Naive B cell (primary cell): Measurements from ENCODE around the gene STUM. TPM values are rescaled to one million over a fixed set of nuclear protein-coding genes. Genes with fewer than 3 reads are reported as not detected.

Experiments used
- ATAC-seq, 2 donors: fragments of 150-1000 bp; cut with Tn5 transposase; 2 replicates each; pipeline ENCODE4 v1.10.0; 2021; ENCODE audit warnings: low read depth in 2 of 2, mild to moderate bottlenecking in 2 of 2, moderate library complexity in 2 of 2
- DNase-seq: peaks from one replicate; pipeline ENCODE4 v3.0.0; 2022
- H3K27ac Mint-ChIP-seq, 6 donors: one replicate each; pipeline ENCODE4 v1.8.0; 2020 to 2022; ENCODE audit warnings: mild to moderate bottlenecking in 6 of 6, mixed read lengths in 6 of 6, moderate library complexity in 5 of 6, inconsistent platforms in 2 of 6
- H3K27me3 Mint-ChIP-seq, 3 donors: one replicate each; pipeline ENCODE4 v1.8.0; 2021 to 2022; ENCODE audit warnings: mixed read lengths in 3 of 3, mild to moderate bottlenecking in 1 of 3
- H3K36me3 Mint-ChIP-seq, 2 donors: one replicate each; pipeline ENCODE4 v1.8.0; 2020 to 2022; ENCODE audit warnings: mixed read lengths in 2 of 2, inconsistent platforms in 1 of 2, mild to moderate bottlenecking in 1 of 2
- H3K4me1 Mint-ChIP-seq, 3 donors: one replicate each; pipeline ENCODE4 v1.8.0; 2020 to 2022; ENCODE audit warnings: mixed read lengths in 3 of 3, inconsistent platforms in 1 of 3, mild to moderate bottlenecking in 1 of 3, moderate library complexity in 1 of 3
- H3K4me3 Mint-ChIP-seq, 8 donors: one replicate each; pipeline ENCODE4 v1.8.0; 2020 to 2022; ENCODE audit warnings: mild to moderate bottlenecking in 8 of 8, mixed read lengths in 8 of 8, moderate library complexity in 8 of 8, inconsistent platforms in 2 of 8
- H3K9me3 Mint-ChIP-seq, 7 donors: one replicate each; pipeline ENCODE4 v1.8.0; 2020 to 2022; ENCODE audit warnings: mixed read lengths in 7 of 7, mild to moderate bottlenecking in 5 of 7, inconsistent platforms in 2 of 7, moderate library complexity in 1 of 7
- polyA plus RNA-seq, 6 donors: library from polyadenylated mRNA; unstranded; fragments of 300-500 nt; fragmentation: Illumina TruSeq; gene quantifications; one replicate each; pipeline ENCODE4 v1.2.3, GENCODE V29; 2021; ENCODE audit warnings: low read depth in 6 of 6

The STUM gene
- polyA plus RNA-seq, 6 donors from 2014 or later = 0.04 TPM; not detected in 5

GRCh38 chr1:226641671-226642231 lies 93.2 kb downstream of the STUM start:
- H3K4me3 Mint-ChIP-seq = peak overlapping the region in 2 of 8 donors; percentile 10 to 12
- no peaks in the 10 kb centered on the region for H3K27me3 Mint-ChIP-seq
- no peak for DNase-seq
- H3K36me3 Mint-ChIP-seq = peaks cover 5 to 6% of the 10 kb centered on the region in 2 donors
- no peaks in the 10 kb centered on the region for H3K9me3 Mint-ChIP-seq
- peak overlapping the region in 3 of 6 donors; percentile 42 to 89 (median 54) for H3K27ac Mint-ChIP-seq
- H3K4me1 Mint-ChIP-seq = peaks cover 48 to 76% (median 68%) of the 10 kb centered on the region in 3 donors
- no peak for ATAC-seq

GRCh38 chr1:226642421-226642820 lies 93.9 kb downstream of the STUM start:
- H3K9me3 Mint-ChIP-seq = no peaks in the 10 kb centered on the region
- ATAC-seq (no peak), DNase-seq (no peak)
- peak overlapping the region in 5 of 8 donors; percentile 45 to 74 (median 66) for H3K4me3 Mint-ChIP-seq
- no peaks in the 10 kb centered on the region for H3K36me3 Mint-ChIP-seq
- peak overlapping the region in 4 of 6 donors; percentile 63 to 98 (median 90) for H3K27ac Mint-ChIP-seq
- H3K27me3 Mint-ChIP-seq = no peaks in the 10 kb centered on the region
- H3K4me1 Mint-ChIP-seq = peaks cover 46 to 70% (median 67%) of the 10 kb centered on the region in 3 donors

- no peaks in the 10 kb centered on the region for H3K27me3 Mint-ChIP-seq
- no peaks in the 10 kb centered on the region for H3K9me3 Mint-ChIP-seq
- peak; percentile 33 for DNase-seq
- H3K4me1 Mint-ChIP-seq = peaks cover 48 to 70% (median 67%) of the 10 kb centered on the region in 3 donors
- H3K4me3 Mint-ChIP-seq = peak overlapping the region; percentile 45 to 91 (median 72)
- peak; percentile 16 to 20 for ATAC-seq
- H3K36me3 Mint-ChIP-seq = peaks cover 0 to 4% of the 10 kb centered on the region in 2 donors
- H3K27ac Mint-ChIP-seq = peak overlapping the region; percentile 78 to 98 (median 92)
Observed at GRCh38 chr1:226643177-226643576, 94.6 kb downstream of the STUM start.

- Mint-ChIP-seq H3K4me3 (peak overlapping the region in 7 of 8 donors; percentile 59 to 91 (median 74)), H3K9me3 (no peaks in the 10 kb centered on the region), H3K4me1 (peaks cover 50 to 70% (median 67%) of the 10 kb centered on the region in 3 donors), H3K27ac (peak overlapping the region; percentile 84 to 98 (median 92)), H3K36me3 (peaks cover 0 to 8% of the 10 kb centered on the region in 2 donors), H3K27me3 (no peaks in the 10 kb centered on the region)
- DNase-seq (peak; percentile 75), ATAC-seq (peak; percentile 81 to 83)
Observed at GRCh38 chr1:226643611-226644540, 95.3 kb downstream of the STUM start.

- ATAC-seq (no peak), DNase-seq (no peak)
- Mint-ChIP-seq H3K36me3 (peaks cover 0 to 8% of the 10 kb centered on the region in 2 donors), H3K27ac (peak overlapping the region; percentile 84 to 98 (median 92)), H3K27me3 (no peaks in the 10 kb centered on the region), H3K9me3 (no peaks in the 10 kb centered on the region), H3K4me1 (peaks cover 54 to 72% (median 64%) of the 10 kb centered on the region in 3 donors), H3K4me3 (peak overlapping the region in 7 of 8 donors; percentile 59 to 91 (median 71))
Observed at GRCh38 chr1:226644541-226645176, 96.1 kb downstream of the STUM start.

GRCh38 chr1:226645279-226645976 lies 96.9 kb downstream of the STUM start:
- Mint-ChIP-seq H3K36me3 (peaks cover 0 to 8% of the 10 kb centered on the region in 2 donors), H3K27me3 (no peaks in the 10 kb centered on the region), H3K4me3 (peak overlapping the region in 4 of 8 donors; percentile 25 to 74 (median 44)), H3K4me1 (peaks cover 51 to 70% (median 59%) of the 10 kb centered on the region in 3 donors), H3K9me3 (no peaks in the 10 kb centered on the region), H3K27ac (peak overlapping the region in 5 of 6 donors; percentile 52 to 90 (median 89))
- DNase-seq = no peak
- ATAC-seq = no peak

- no peaks in the 10 kb centered on the region for H3K9me3 Mint-ChIP-seq
- H3K4me1 Mint-ChIP-seq = peaks cover 50 to 70% (median 51%) of the 10 kb centered on the region in 3 donors
- DNase-seq (no peak), ATAC-seq (no peak)
- peaks cover 0 to 8% of the 10 kb centered on the region in 2 donors for H3K36me3 Mint-ChIP-seq
- peak overlapping the region in 5 of 6 donors; percentile 72 to 89 (median 76) for H3K27ac Mint-ChIP-seq
- peak overlapping the region in 4 of 8 donors; percentile 37 to 70 (median 54) for H3K4me3 Mint-ChIP-seq
- H3K27me3 Mint-ChIP-seq = no peaks in the 10 kb centered on the region
Observed at GRCh38 chr1:226646026-226646869, 97.7 kb downstream of the STUM start.

- ATAC-seq (no peak), DNase-seq (no peak)
- peaks cover 0 to 8% of the 10 kb centered on the region in 2 donors for H3K36me3 Mint-ChIP-seq
- peak overlapping the region in 2 of 6 donors; percentile 79 to 89 for H3K27ac Mint-ChIP-seq
- H3K4me1 Mint-ChIP-seq = peaks cover 46 to 63% (median 50%) of the 10 kb centered on the region in 3 donors
- peak overlapping the region in 2 of 8 donors; percentile 47 to 70 for H3K4me3 Mint-ChIP-seq
- H3K9me3 Mint-ChIP-seq = no peaks in the 10 kb centered on the region
- no peaks in the 10 kb centered on the region for H3K27me3 Mint-ChIP-seq
Observed at GRCh38 chr1:226646870-226647449, 98.4 kb downstream of the STUM start.

GRCh38 chr1:226647719-226648118 lies 99.2 kb downstream of the STUM start:
- Mint-ChIP-seq H3K27me3 (no peaks in the 10 kb centered on the region), H3K36me3 (peaks cover 0 to 8% of the 10 kb centered on the region in 2 donors), H3K9me3 (no peaks in the 10 kb centered on the region), H3K4me1 (peaks cover 39 to 58% (median 50%) of the 10 kb centered on the region in 3 donors), H3K4me3 (no peak overlapping the region), H3K27ac (peak overlapping the region in 3 of 6 donors; percentile 22 to 70 (median 60))
- DNase-seq = no peak
- ATAC-seq = no peak

GRCh38 chr1:226648421-226648820 lies 99.9 kb downstream of the STUM start:
- Mint-ChIP-seq H3K36me3 (peaks cover 0 to 8% of the 10 kb centered on the region in 2 donors), H3K27ac (peak overlapping the region in 1 of 6 donors; percentile 65), H3K4me1 (peaks cover 39 to 52% (median 46%) of the 10 kb centered on the region in 3 donors), H3K9me3 (no peaks in the 10 kb centered on the region), H3K27me3 (no peaks in the 10 kb centered on the region), H3K4me3 (no peak overlapping the region)
- no peak for DNase-seq
- no peak for ATAC-seq

- H3K4me1 Mint-ChIP-seq = peaks cover 38 to 44% (median 39%) of the 10 kb centered on the region in 3 donors
- no peaks in the 10 kb centered on the region for H3K27me3 Mint-ChIP-seq
- H3K36me3 Mint-ChIP-seq = peaks cover 0 to 8% of the 10 kb centered on the region in 2 donors
- no peak for DNase-seq
- peak overlapping the region in 2 of 6 donors; percentile 38 to 39 for H3K27ac Mint-ChIP-seq
- no peaks in the 10 kb centered on the region for H3K9me3 Mint-ChIP-seq
- H3K4me3 Mint-ChIP-seq = no peak overlapping the region
- ATAC-seq = no peak
Observed at GRCh38 chr1:226649244-226649643, 100.7 kb downstream of the STUM start.
